HCT116 (cell line): Measurements from ENCODE around the gene SCN3B. TPM values are rescaled to one million over a fixed set of nuclear protein-coding genes. Genes with fewer than 3 reads are reported as not detected.

Experiments
- ATAC-seq: fragments of 200-7000 bp; cut with Tn5 transposase; 2 replicates; pipeline ENCODE4 v1.9.1; 2020; ENCODE audit warnings: mild to moderate bottlenecking, moderate library complexity
- BruUV-seq: library from RNA; stranded (reverse); fragments of 400-500 nt; replicated peaks from 2 replicates; lab custom pipeline; 2021; lab: Mats Ljungman, UMichigan
- CTCF ChIA-PET: fragments of 300-600 bp; sonication (Branson Sonifier 250); formaldehyde crosslinking; loops from one replicate; lab custom pipeline; 2021; ENCODE audit warnings: antibody characterized with exemption; lab: Charles Lee
- POLR2A ChIA-PET: fragments of 300-600, 350-600 bp; sonication (Branson Sonifier 250); formaldehyde crosslinking; loops from one replicate; lab custom pipeline; 2021; ENCODE audit warnings: antibody characterized with exemption; lab: Charles Lee
- RAD21 ChIA-PET, 2 experiments: fragments of 300-600 bp; sonication (Branson Sonifier 250); formaldehyde crosslinking; loops; one replicate each; lab custom pipeline; 2023; ENCODE audit warnings: low total read pairs in 2 of 2; ENCODE audit not compliant: uncharacterized antibody in 2 of 2, unreplicated experiment in 2 of 2, low non-redundant PET in 1 of 2; lab: Charles Lee
- DNase-seq: peaks from one replicate; pipeline ENCODE4 v3.0.0-alpha.2; 2010; ENCODE audit warnings: low read depth, low spot score
- H2AFZ ChIP-seq: fragments of 200-600 bp; shearing (Covaris generic), sonication (generic); 2 replicates; pipeline ENCODE4 v1.6.1; 2017; ENCODE audit warnings: low read depth, mixed run types, mixed read lengths, antibody characterized with exemption, low read length; ENCODE audit not compliant: poor library complexity, severe bottlenecking
- H3K27ac ChIP-seq: 2 replicates; pipeline ENCODE4 v1.5.1; 2012; ENCODE audit warnings: low read depth, low read length
- H3K27me3 ChIP-seq: fragments of 200-600 bp; sonication (generic); 2 replicates; pipeline ENCODE4 v1.6.1; 2016; ENCODE audit warnings: mixed run types, low read length, mixed read lengths; ENCODE audit not compliant: insufficient read depth
- H3K36me3 ChIP-seq, 2 experiments: fragments of 200-500 bp in 1 of 2; fragments of 200-600 bp in 1 of 2; sonication (Bioruptor generic) in 1 of 2; sonication (generic) in 1 of 2; 2 replicates each; pipeline versions ENCODE4 v1.5.1 to v1.6.1; 2014 to 2016; ENCODE audit warnings: low read length in 2 of 2, inconsistent platforms in 1 of 2, mixed read lengths in 1 of 2, mixed run types in 1 of 2; ENCODE audit not compliant: insufficient read depth in 2 of 2, control insufficient read depth in 1 of 2
- H3K4me1 ChIP-seq, 2 experiments: fragments of 200-600 bp in 1 of 2; sonication (generic) in 1 of 2; 2 replicates each; pipeline versions ENCODE4 v1.5.1 to v1.6.1; 2012 to 2017; ENCODE audit warnings: low read length in 2 of 2, inconsistent platforms in 1 of 2, mild to moderate bottlenecking in 1 of 2, mixed read lengths in 1 of 2, mixed run types in 1 of 2, moderate library complexity in 1 of 2; ENCODE audit not compliant: insufficient read depth in 2 of 2, control insufficient read depth in 1 of 2
- H3K4me2 ChIP-seq: fragments of 200-600 bp; sonication (generic); 2 replicates; pipeline ENCODE4 v1.6.1; 2017; ENCODE audit warnings: mixed run types, low read length, mixed read lengths
- H3K4me3 ChIP-seq, 2 experiments: fragments of 200-600 bp in 1 of 2; sonication (generic) in 1 of 2; replicated peaks in 1 of 2; 2 replicates each; pipeline ENCODE4 v1.5.1; 2011 to 2016; ENCODE audit warnings: low read length in 2 of 2, control low read depth in 1 of 2, low read depth in 1 of 2, mild to moderate bottlenecking in 1 of 2, mixed read lengths in 1 of 2, mixed run types in 1 of 2
- H3K79me2 ChIP-seq: fragments of 200-600 bp; sonication (generic); 2 replicates; pipeline ENCODE4 v1.6.1; 2017; ENCODE audit warnings: mild to moderate bottlenecking, mixed run types, low read length, moderate library complexity, mixed read lengths; ENCODE audit not compliant: insufficient read depth
- H3K9ac ChIP-seq: fragments of 200-600 bp; sonication (generic); 2 replicates; pipeline ENCODE4 v1.6.1; 2016; ENCODE audit warnings: low read length, mixed read lengths
- H3K9me2 ChIP-seq: fragments of 200-600 bp; sonication (generic), shearing (Covaris generic); 2 replicates; pipeline ENCODE4 v1.6.1; 2017; ENCODE audit warnings: mixed run types, mild to moderate bottlenecking, moderate library complexity; ENCODE audit not compliant: insufficient read depth
- H3K9me3 ChIP-seq, 2 experiments: fragments of 200-500 bp in 1 of 2; fragments of 200-600 bp in 1 of 2; sonication (Bioruptor generic) in 1 of 2; sonication (generic) in 1 of 2; 2 replicates each; pipeline ENCODE4 v1.6.1; 2014 to 2017; ENCODE audit warnings: low read length in 2 of 2, mixed read lengths in 2 of 2, inconsistent platforms in 1 of 2, low read depth in 1 of 2, mild to moderate bottlenecking in 1 of 2, mixed run types in 1 of 2, moderate library complexity in 1 of 2; ENCODE audit not compliant: control insufficient read depth in 1 of 2, insufficient read depth in 1 of 2
- H4K20me1 ChIP-seq: fragments of 200-600 bp; sonication (generic), shearing (Covaris generic); 2 replicates; pipeline ENCODE4 v1.6.1; 2017; ENCODE audit warnings: mixed run types, mild to moderate bottlenecking, moderate library complexity; ENCODE audit not compliant: insufficient read depth
- CBX3 ChIP-seq: IDR thresholded peaks from 2 replicates; pipeline ENCODE4 v1.6.1; 2012; ENCODE audit warnings: low read depth
- CTCF ChIP-seq, 3 experiments: fragments of 200-600 bp in 1 of 3; sonication (generic) in 1 of 3; IDR thresholded peaks in 2 of 3; conservative IDR thresholded peaks in 1 of 3; 2 replicates each; pipeline ENCODE4 v1.5.1; 2012 to 2017; ENCODE audit warnings: low read depth in 2 of 3, low read length in 2 of 3, antibody characterized with exemption in 1 of 3, borderline replicate concordance in 1 of 3, control low read depth in 1 of 3, mild to moderate bottlenecking in 1 of 3, mixed read lengths in 1 of 3, mixed run types in 1 of 3, moderate library complexity in 1 of 3; ENCODE audit not compliant: insufficient read depth in 1 of 3
- EGR1 ChIP-seq: IDR thresholded peaks from 2 replicates; pipeline ENCODE4 v1.6.1; 2012; ENCODE audit warnings: low read depth
- EZH2 ChIP-seq: fragments of 200-600 bp; sonication (generic); IDR thresholded peaks from 2 replicates; pipeline ENCODE4 v1.6.1; 2017; ENCODE audit warnings: antibody characterized with exemption, mixed run types
- EZH2phosphoT487 ChIP-seq: fragments of 200-600 bp; IDR thresholded peaks from 2 replicates; pipeline ENCODE4 v1.6.1; 2018; ENCODE audit warnings: antibody characterized with exemption, borderline replicate concordance
- FOSL1 ChIP-seq: IDR thresholded peaks from 2 replicates; pipeline ENCODE4 v1.6.1; 2012; ENCODE audit warnings: low read depth
- POLR2A ChIP-seq: IDR thresholded peaks from 2 replicates; pipeline ENCODE4 v1.7.0; 2011; ENCODE audit warnings: borderline replicate concordance; ENCODE audit not compliant: insufficient read depth, insufficient read length; ENCODE audit errors: extremely low read depth
- POLR2AphosphoS5 ChIP-seq: IDR thresholded peaks from 2 replicates; pipeline ENCODE4 v1.6.1; 2011; ENCODE audit warnings: mild to moderate bottlenecking, low read depth, low read length, moderate library complexity
- RAD21 ChIP-seq: IDR thresholded peaks from 2 replicates; pipeline ENCODE4 v1.6.1; 2012; ENCODE audit warnings: low read depth, mild to moderate bottlenecking
- REST ChIP-seq: IDR thresholded peaks from 2 replicates; pipeline ENCODE4 v1.6.1; 2012; ENCODE audit warnings: low read depth
- SIN3A ChIP-seq: IDR thresholded peaks from 2 replicates; pipeline ENCODE4 v1.6.1; 2012; ENCODE audit warnings: low read depth
- SRF ChIP-seq: IDR thresholded peaks from 2 replicates; pipeline ENCODE4 v1.6.1; 2012; ENCODE audit warnings: low read depth
- TCF7L2 ChIP-seq: IDR thresholded peaks from 2 replicates; pipeline ENCODE4 v1.7.0; 2011; ENCODE audit warnings: borderline replicate concordance, inconsistent platforms; ENCODE audit not compliant: insufficient read depth, insufficient read length; ENCODE audit errors: extremely low read depth
- YY1 ChIP-seq: IDR thresholded peaks from 2 replicates; pipeline ENCODE4 v1.6.1; 2011; ENCODE audit warnings: low read length, low read depth, moderate library complexity, mild to moderate bottlenecking; ENCODE audit not compliant: insufficient replicate concordance; ENCODE audit errors: extremely low read depth
- ZFX ChIP-seq: fragments of 450-650 bp; IDR thresholded peaks from 2 replicates; pipeline ENCODE4 v1.6.1; 2017
- intact Hi-C: fragments of 100-400 bp; cut with micrococcal nuclease; formaldehyde crosslinking; loops from 2 replicates; pipeline ENCODE4 v1.10.0; 2022
- total RNA-seq: library from RNA; stranded (reverse); gene quantifications from one replicate; pipeline ENCODE4 v1.2.1, GENCODE V29; 2021; ENCODE audit not compliant: unreplicated experiment

SCN3B gene
- total RNA-seq, 1 experiment from 2014 or later, result 0.05 TPM

DNA sequence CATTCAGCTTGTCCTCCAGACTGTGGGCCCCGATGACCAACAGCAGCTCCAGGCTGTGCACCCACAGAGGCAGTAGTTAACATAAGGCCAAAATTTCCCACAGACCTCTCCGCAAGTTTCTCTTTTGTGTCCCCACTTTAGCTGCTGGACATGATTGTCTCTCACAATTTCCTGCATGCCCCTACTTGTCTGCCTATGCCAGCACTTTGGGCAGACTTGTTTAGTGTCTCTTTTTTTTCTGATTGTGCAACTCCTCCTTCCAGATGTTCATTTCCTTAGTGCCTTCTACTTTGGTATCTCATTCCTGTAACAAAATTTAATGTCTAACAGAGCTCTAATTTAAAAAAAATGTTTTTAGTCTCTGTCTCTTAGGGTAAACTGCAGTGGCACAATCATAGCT lies 23.8 kb upstream of the SCN3B start:
- ATAC-seq, result no peak
- Histone ChIP-seq H3K27ac (no peak overlapping the region), H3K36me3 (no peaks in the 10 kb centered on the region), H3K4me2 (no peak overlapping the region), H3K9me2 (no peaks in the 10 kb centered on the region), H3K9me3 (no peaks in the 10 kb centered on the region), H3K79me2 (no peaks in the 10 kb centered on the region), H3K27me3 (peaks cover 50% of the 10 kb centered on the region), H3K4me3 (no peak overlapping the region), H2AFZ (no peak overlapping the region), H3K9ac (no peak overlapping the region), H4K20me1 (no peaks in the 10 kb centered on the region), H3K4me1 (no peaks in the 10 kb centered on the region)
- BruUV-seq, result no TSS peak
- ChIA-PET CTCF (no interaction called here), POLR2A (no interaction called here), RAD21 (no interaction called here)
- intact Hi-C loops, result no loop called here
- no peak for TF ChIP-seq EZH2
- TF ChIP-seq SIN3A, result no peak
- no peak for TF ChIP-seq REST
- no peak for TF ChIP-seq YY1
- TF ChIP-seq FOSL1, result no peak
- TF ChIP-seq CTCF (IDR thresholded peaks at IDR 0.05 in 2 of 3, conservative IDR thresholded peaks at IDR 0.05 in 1 of 3; ENCODE audit: borderline replicate concordance in 1 of 3, insufficient read depth in 1 of 3, low read depth in 2 of 3, low read length in 2 of 3), result no peak
- TF ChIP-seq EZH2phosphoT487, result no peak
- TF ChIP-seq EGR1, result no peak
- no peak for TF ChIP-seq RAD21
- TF ChIP-seq POLR2A, result no peak
- no peak for TF ChIP-seq SRF
- no peak for TF ChIP-seq CBX3
- no peak for TF ChIP-seq POLR2AphosphoS5
- TF ChIP-seq ZFX, result no peak
- TF ChIP-seq TCF7L2, result no peak
- DNase-seq, result no peak
